ENCODE measurements around the gene ZNF107.
A peak's percentile ranks its signal among the peaks of the same experiment; 100 is the strongest.

Gene ZNF107

GRCh38 chr7:64665980-64666662 lies at the start of gene ZNF107:
Gene ZNF107, plus strand, starts transcription at chr7:64666133. Its CDS starts 150 bp downstream, at chr7:64666283.
- Mint-ChIP-seq H3K27ac (peak within 1 kb of the TSS; percentile 98), H3K36me3 (peaks cover 28% of the 10 kb centered on the region), H3K27me3 (no peaks in the 10 kb centered on the region), H3K4me3 (peak within 1 kb of the TSS; percentile 98), H3K9me3 (peaks cover 6% of the 10 kb centered on the region), H3K4me1 (peaks cover 45% of the 10 kb centered on the region)
- ATAC-seq, result peak; percentile 99

- H3K4me1 Mint-ChIP-seq, result no peaks in the 10 kb centered on the region
- H3K27ac Mint-ChIP-seq, result no peak overlapping the region
- no peaks in the 10 kb centered on the region for H3K27me3 Mint-ChIP-seq
- no peak overlapping the region for H3K4me3 Mint-ChIP-seq
- H3K36me3 Mint-ChIP-seq, result no peaks in the 10 kb centered on the region
- H3K9me3 Mint-ChIP-seq, result no peaks in the 10 kb centered on the region
- no peak for ATAC-seq
Measured at GRCh38 chr7:64618785-64619456, 47.0 kb upstream of the ZNF107 start.

GRCh38 chr7:64619705-64620104 lies 46.2 kb upstream of the ZNF107 start:
- Mint-ChIP-seq H3K4me1 (no peaks in the 10 kb centered on the region), H3K36me3 (no peaks in the 10 kb centered on the region), H3K27ac (no peak overlapping the region), H3K27me3 (no peaks in the 10 kb centered on the region), H3K4me3 (no peak overlapping the region), H3K9me3 (no peaks in the 10 kb centered on the region)
- no peak for ATAC-seq

GRCh38 chr7:64621656-64622055 lies 44.3 kb upstream of the ZNF107 start:
- H3K9me3 Mint-ChIP-seq, result no peaks in the 10 kb centered on the region
- H3K27me3 Mint-ChIP-seq, result no peaks in the 10 kb centered on the region
- H3K4me3 Mint-ChIP-seq, result no peak overlapping the region
- H3K27ac Mint-ChIP-seq, result no peak overlapping the region
- ATAC-seq, result no peak
- peaks cover 13% of the 10 kb centered on the region for H3K4me1 Mint-ChIP-seq
- H3K36me3 Mint-ChIP-seq, result no peaks in the 10 kb centered on the region

- peaks cover 13% of the 10 kb centered on the region for H3K4me1 Mint-ChIP-seq
- peak overlapping the region; percentile 47 for H3K4me3 Mint-ChIP-seq
- no peaks in the 10 kb centered on the region for H3K27me3 Mint-ChIP-seq
- no peaks in the 10 kb centered on the region for H3K9me3 Mint-ChIP-seq
- H3K36me3 Mint-ChIP-seq, result no peaks in the 10 kb centered on the region
- H3K27ac Mint-ChIP-seq, result peak overlapping the region; percentile 86
- ATAC-seq, result peak; percentile 77
Measured at GRCh38 chr7:64625114-64626082, 40.5 kb upstream of the ZNF107 start.

GRCh38 chr7:64626083-64626469 lies 39.9 kb upstream of the ZNF107 start:
- peak overlapping the region; percentile 47 for H3K4me3 Mint-ChIP-seq
- no peaks in the 10 kb centered on the region for H3K27me3 Mint-ChIP-seq
- H3K9me3 Mint-ChIP-seq, result no peaks in the 10 kb centered on the region
- no peaks in the 10 kb centered on the region for H3K36me3 Mint-ChIP-seq
- peaks cover 13% of the 10 kb centered on the region for H3K4me1 Mint-ChIP-seq
- ATAC-seq, result peak; percentile 93
- peak overlapping the region; percentile 86 for H3K27ac Mint-ChIP-seq

- Mint-ChIP-seq H3K9me3 (no peaks in the 10 kb centered on the region), H3K4me1 (peaks cover 13% of the 10 kb centered on the region), H3K27me3 (no peaks in the 10 kb centered on the region), H3K4me3 (no peak overlapping the region), H3K27ac (peak overlapping the region; percentile 86), H3K36me3 (no peaks in the 10 kb centered on the region)
- ATAC-seq, result no peak
Measured at GRCh38 chr7:64626557-64626956, 39.4 kb upstream of the ZNF107 start.

- Mint-ChIP-seq H3K4me3 (no peak overlapping the region), H3K36me3 (no peaks in the 10 kb centered on the region), H3K4me1 (peaks cover 13% of the 10 kb centered on the region), H3K9me3 (no peaks in the 10 kb centered on the region), H3K27me3 (no peaks in the 10 kb centered on the region), H3K27ac (peak overlapping the region; percentile 5)
- no peak for ATAC-seq
Measured at GRCh38 chr7:64628192-64628591, 37.7 kb upstream of the ZNF107 start.

- no peak overlapping the region for H3K27ac Mint-ChIP-seq
- H3K4me1 Mint-ChIP-seq, result peaks cover 13% of the 10 kb centered on the region
- no peak for ATAC-seq
Measured at GRCh38 chr7:64628721-64629120, 37.2 kb upstream of the ZNF107 start.

GRCh38 chr7:64630496-64630895 lies 35.4 kb upstream of the ZNF107 start:
- Mint-ChIP-seq H3K36me3 (no peaks in the 10 kb centered on the region), H3K27ac (no peak overlapping the region), H3K27me3 (no peaks in the 10 kb centered on the region), H3K4me3 (no peak overlapping the region), H3K9me3 (no peaks in the 10 kb centered on the region), H3K4me1 (peaks cover 8% of the 10 kb centered on the region)
- no peak for ATAC-seq

More at GRCh38 chr7:64628721-64629120, 37.2 kb upstream of the ZNF107 start:
- Mint-ChIP-seq H3K4me3 (no peak overlapping the region), H3K9me3 (no peaks in the 10 kb centered on the region), H3K27me3 (no peaks in the 10 kb centered on the region), H3K36me3 (no peaks in the 10 kb centered on the region)

- ATAC-seq, result no peak
- H3K27me3 Mint-ChIP-seq, result no peaks in the 10 kb centered on the region
- H3K36me3 Mint-ChIP-seq, result no peaks in the 10 kb centered on the region
- H3K27ac Mint-ChIP-seq, result no peak overlapping the region
- no peaks in the 10 kb centered on the region for H3K9me3 Mint-ChIP-seq
- H3K4me3 Mint-ChIP-seq, result no peak overlapping the region
- no peaks in the 10 kb centered on the region for H3K4me1 Mint-ChIP-seq
Measured at GRCh38 chr7:64632029-64632428, 33.9 kb upstream of the ZNF107 start.

- H3K4me3 Mint-ChIP-seq, result no peak overlapping the region
- no peak overlapping the region for H3K27ac Mint-ChIP-seq
- ATAC-seq, result no peak
- H3K4me1 Mint-ChIP-seq, result no peaks in the 10 kb centered on the region
- no peaks in the 10 kb centered on the region for H3K36me3 Mint-ChIP-seq
- no peaks in the 10 kb centered on the region for H3K27me3 Mint-ChIP-seq
- no peaks in the 10 kb centered on the region for H3K9me3 Mint-ChIP-seq
Measured at GRCh38 chr7:64633401-64633800, 32.5 kb upstream of the ZNF107 start.

- Mint-ChIP-seq H3K4me1 (no peaks in the 10 kb centered on the region), H3K27ac (no peak overlapping the region), H3K9me3 (no peaks in the 10 kb centered on the region), H3K27me3 (no peaks in the 10 kb centered on the region), H3K36me3 (no peaks in the 10 kb centered on the region), H3K4me3 (no peak overlapping the region)
- no peak for ATAC-seq
Measured at GRCh38 chr7:64634406-64635062, 31.4 kb upstream of the ZNF107 start.

GRCh38 chr7:64636386-64636785 lies 29.5 kb upstream of the ZNF107 start:
- Mint-ChIP-seq H3K27me3 (no peaks in the 10 kb centered on the region), H3K36me3 (no peaks in the 10 kb centered on the region), H3K9me3 (no peaks in the 10 kb centered on the region), H3K27ac (no peak overlapping the region), H3K4me1 (no peaks in the 10 kb centered on the region), H3K4me3 (no peak overlapping the region)
- ATAC-seq, result no peak
